ENCODE results near the gene NRL. TPM values are rescaled to one million over a fixed set of nuclear protein-coding genes. Genes with fewer than 3 reads are reported as not detected.
"Not testable (repeated sequence)": the region's sequence is repeated elsewhere in the genome, so short reads cannot be mapped to it uniquely, and the experiment has no call there.

Gene NRL
- total RNA-seq, 1 experiment from 2014 or later, result 2.5 TPM

DNA sequence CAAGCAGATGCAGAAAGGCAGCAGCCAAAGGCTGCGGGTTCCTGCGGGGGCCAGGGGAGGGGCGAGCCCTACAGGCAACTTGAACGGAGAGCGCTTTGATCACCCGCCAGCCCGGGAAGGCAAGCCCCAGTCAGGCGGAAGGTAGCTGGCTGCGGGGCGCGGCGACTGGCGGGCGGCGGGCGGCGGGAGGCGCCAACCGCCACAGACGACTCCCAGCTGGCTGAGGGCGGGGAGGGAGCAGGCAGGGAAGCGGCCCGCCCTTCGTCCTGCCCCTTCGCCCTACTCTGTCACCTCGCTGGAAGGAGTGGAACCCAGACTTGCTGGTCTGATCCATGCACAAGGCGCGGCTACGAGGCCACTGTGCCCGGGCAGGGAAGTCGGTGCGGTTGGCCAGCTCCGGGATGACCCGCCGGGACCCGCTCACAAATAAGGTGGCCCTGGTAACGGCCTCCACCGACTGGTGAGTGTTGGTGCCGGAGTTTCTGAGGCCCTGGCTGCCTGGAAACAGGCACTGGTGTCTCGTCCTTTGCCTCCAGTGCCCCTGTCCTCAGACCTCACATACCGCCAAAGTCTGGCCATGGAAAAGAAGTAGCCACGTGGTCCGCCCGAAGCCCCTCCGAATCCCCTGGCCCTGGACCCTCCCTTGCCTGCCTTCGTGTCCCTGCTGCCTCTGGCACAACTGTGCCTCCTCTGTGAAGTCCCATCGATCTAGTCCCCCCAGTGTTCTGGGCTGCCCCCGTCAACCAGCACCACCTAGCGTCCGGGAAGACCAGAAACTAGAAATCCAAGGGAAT, 78.4 kb downstream of the NRL start:
- Histone ChIP-seq H2AK5ac (ENCODE audit: insufficient read length, low read length) (no peak overlapping the region), H3K56ac (ENCODE audit: insufficient read length, low read depth, low read length) (no peak overlapping the region), H3K79me1 (ENCODE audit: insufficient read depth, low read depth, low read length, poor library complexity, severe bottlenecking) (no peaks in the 10 kb centered on the region), H3K4me1 (ENCODE audit: insufficient read depth, low read length) (no peaks in the 10 kb centered on the region), H2BK120ac (ENCODE audit: low read depth, low read length, poor library complexity, severe bottlenecking) (no peak overlapping the region), H2BK15ac (ENCODE audit: low read depth, low read length) (no peak overlapping the region), H3K9me3 (ENCODE audit: control insufficient read depth, low read depth, low read length) (no peaks in the 10 kb centered on the region), H3T11ph (ENCODE audit: low read length) (no peak overlapping the region), H2AFZ (ENCODE audit: low read length) (no peak overlapping the region), H3K23me2 (ENCODE audit: insufficient read length, low read depth, low read length, poor library complexity, severe bottlenecking) (peaks cover 5% of the 10 kb centered on the region), H2BK20ac (ENCODE audit: low read depth, low read length, poor library complexity, severe bottlenecking) (no peak overlapping the region), H3K4ac (ENCODE audit: low read depth, low read length) (no peak overlapping the region), H4K91ac (ENCODE audit: insufficient read length, low read depth, low read length) (no peak overlapping the region), H3K14ac (ENCODE audit: insufficient read depth, low read length) (peak overlapping the region; percentile 68; the same call in 1 of the 2 replicates), H4K5ac (ENCODE audit: insufficient read length, low read depth, low read length) (no peak overlapping the region), H3K27me3 (ENCODE audit: insufficient read depth, low read length) (no peaks in the 10 kb centered on the region), H2BK12ac (ENCODE audit: insufficient read length, low read depth, low read length) (no peak overlapping the region), H3K4me2 (ENCODE audit: insufficient read depth, insufficient read length, low read length) (peak overlapping the region; percentile 94), H3K9ac (ENCODE audit: extremely low read depth, insufficient read length, low read length) (peak overlapping the region; percentile 70), H3K23ac (ENCODE audit: insufficient read length, low read depth, low read length) (no peak overlapping the region), H4K20me1 (ENCODE audit: control insufficient read depth, insufficient read depth, insufficient read length) (no peaks in the 10 kb centered on the region), H3K27ac (ENCODE audit: insufficient read length, low read depth, low read length) (no peak overlapping the region), H4K8ac (replicated peaks; ENCODE audit: insufficient read length, low read depth, low read length) (no peak overlapping the region), H3K18ac (ENCODE audit: insufficient read length, low read depth, low read length) (no peak overlapping the region), H2BK5ac (ENCODE audit: insufficient read length, low read length) (no peak overlapping the region), H3K79me2 (ENCODE audit: insufficient read depth, low read length) (no peaks in the 10 kb centered on the region)
- Mint-ChIP-seq H3K27ac (peak overlapping the region in 2 of 3 experiments; percentile 55 to 74; a peak in 5 of 7 replicates), H3K4me3 (peak overlapping the region; percentile 82 to 90), H3K27me3 (ENCODE audit: low read depth) (peaks cover 9% of the 10 kb centered on the region), H3K36me3 (ENCODE audit: insufficient read depth in 1 of 3, low read depth in 3 of 3) (no peaks in the 10 kb centered on the region; a peak in 1 of 7 replicates), H3K9me3 (peaks cover 13 to 18% of the 10 kb centered on the region in 2 experiments), H3K4me1 (peaks cover 10 to 16% of the 10 kb centered on the region in 2 experiments)
- WGBS (ENCODE audit: extremely low coverage, insufficient read length, low lambda C conversion rate), result no CpG with 5 or more reads among the region's 50 CpGs
- peak; percentile 81 for DNase-seq
- TF ChIP-seq, protein P1, sequence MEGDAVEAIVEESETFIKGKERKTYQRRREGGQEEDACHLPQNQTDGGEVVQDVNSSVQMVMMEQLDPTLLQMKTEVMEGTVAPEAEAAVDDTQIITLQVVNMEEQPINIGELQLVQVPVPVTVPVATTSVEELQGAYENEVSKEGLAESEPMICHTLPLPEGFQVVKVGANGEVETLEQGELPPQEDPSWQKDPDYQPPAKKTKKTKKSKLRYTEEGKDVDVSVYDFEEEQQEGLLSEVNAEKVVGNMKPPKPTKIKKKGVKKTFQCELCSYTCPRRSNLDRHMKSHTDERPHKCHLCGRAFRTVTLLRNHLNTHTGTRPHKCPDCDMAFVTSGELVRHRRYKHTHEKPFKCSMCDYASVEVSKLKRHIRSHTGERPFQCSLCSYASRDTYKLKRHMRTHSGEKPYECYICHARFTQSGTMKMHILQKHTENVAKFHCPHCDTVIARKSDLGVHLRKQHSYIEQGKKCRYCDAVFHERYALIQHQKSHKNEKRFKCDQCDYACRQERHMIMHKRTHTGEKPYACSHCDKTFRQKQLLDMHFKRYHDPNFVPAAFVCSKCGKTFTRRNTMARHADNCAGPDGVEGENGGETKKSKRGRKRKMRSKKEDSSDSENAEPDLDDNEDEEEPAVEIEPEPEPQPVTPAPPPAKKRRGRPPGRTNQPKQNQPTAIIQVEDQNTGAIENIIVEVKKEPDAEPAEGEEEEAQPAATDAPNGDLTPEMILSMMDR (conservative IDR thresholded peaks at IDR 0.05), result peak; percentile 81

DNA sequence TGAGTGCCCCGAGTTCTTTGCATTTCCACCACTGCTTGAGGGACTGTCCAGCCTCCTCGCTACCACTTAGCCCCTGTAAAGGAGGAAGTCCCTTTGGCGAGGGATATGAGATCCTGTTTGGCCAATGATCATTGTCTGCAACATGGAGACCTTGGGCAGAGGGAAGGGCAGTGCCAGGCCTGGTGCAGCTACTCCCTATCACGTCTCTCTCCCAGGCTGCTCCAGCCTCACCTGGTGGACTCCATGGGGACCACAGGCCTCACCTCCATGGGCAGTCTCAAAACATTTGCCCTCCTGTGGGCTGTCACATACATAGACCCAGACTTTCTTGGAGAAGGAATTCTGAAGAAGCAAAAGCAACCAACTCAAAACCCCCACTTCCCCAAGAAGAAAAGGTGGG, 79.0 kb downstream of the NRL start:
- H4K20me1 ChIP-seq (ENCODE audit: control insufficient read depth, insufficient read depth, insufficient read length), result not testable (repeated sequence)
- WGBS (ENCODE audit: extremely low coverage, insufficient read length, low lambda C conversion rate), result no CpG with 5 or more reads among the region's 4 CpGs

More for the DNA sequence above, 79.0 kb downstream of the NRL start:
- H3K56ac ChIP-seq (ENCODE audit: insufficient read length, low read depth, low read length); H3K27me3 ChIP-seq (ENCODE audit: insufficient read depth, low read length); H3K9me3 ChIP-seq (ENCODE audit: control insufficient read depth, low read depth, low read length); H3K18ac ChIP-seq (ENCODE audit: insufficient read length, low read depth, low read length); H2BK5ac ChIP-seq (ENCODE audit: insufficient read length, low read length); H2AK5ac ChIP-seq (ENCODE audit: insufficient read length, low read length); H3T11ph ChIP-seq (ENCODE audit: low read length); H2BK12ac ChIP-seq (ENCODE audit: insufficient read length, low read depth, low read length); H3K79me1 ChIP-seq (ENCODE audit: insufficient read depth, low read depth, low read length, poor library complexity, severe bottlenecking); H3K4ac ChIP-seq (ENCODE audit: low read depth, low read length); H3K4me1 ChIP-seq (ENCODE audit: insufficient read depth, low read length); H3K9ac ChIP-seq (ENCODE audit: extremely low read depth, insufficient read length, low read length); H4K5ac ChIP-seq (ENCODE audit: insufficient read length, low read depth, low read length); H3K23me2 ChIP-seq (ENCODE audit: insufficient read length, low read depth, low read length, poor library complexity, severe bottlenecking); H3K36me3 Mint-ChIP-seq (ENCODE audit: insufficient read depth in 1 of 3, low read depth in 3 of 3); H4K91ac ChIP-seq (ENCODE audit: insufficient read length, low read depth, low read length); H3K79me2 ChIP-seq (ENCODE audit: insufficient read depth, low read length); H3K27ac ChIP-seq (ENCODE audit: insufficient read length, low read depth, low read length); H3K14ac ChIP-seq (ENCODE audit: insufficient read depth, low read length); H3K23ac ChIP-seq (ENCODE audit: insufficient read length, low read depth, low read length); H2BK15ac ChIP-seq (ENCODE audit: low read depth, low read length); H2BK120ac ChIP-seq (ENCODE audit: low read depth, low read length, poor library complexity, severe bottlenecking); H4K8ac ChIP-seq (replicated peaks; ENCODE audit: insufficient read length, low read depth, low read length); H2AFZ ChIP-seq (ENCODE audit: low read length); H3K27me3 Mint-ChIP-seq (ENCODE audit: low read depth); H2BK20ac ChIP-seq (ENCODE audit: low read depth, low read length, poor library complexity, severe bottlenecking): not testable (repeated sequence)
- Mint-ChIP-seq H3K9me3 (peaks cover 19 to 24% of the 10 kb centered on the region in 2 experiments), H3K4me3 (peak overlapping the region; percentile 82 to 90), H3K27ac (peak overlapping the region in 1 of 3 experiments; percentile 74; a peak in 1 of 7 replicates), H3K4me1 (peaks cover 10 to 16% of the 10 kb centered on the region in 2 experiments)
- DNase-seq, result peak; percentile 27
- H3K4me2 ChIP-seq (ENCODE audit: insufficient read depth, insufficient read length, low read length), result peak overlapping the region; percentile 94

All from H9 (cell line).